GM12892 (cell line): ENCODE results near the gene TGFB2.

Experiments used
- POLR2A ChIP-seq: IDR thresholded peaks from 2 replicates; pipeline ENCODE4 v1.6.1; 2011; ENCODE audit warnings: low read depth, low read length, control low read depth
- POLR2AphosphoS5 ChIP-seq: IDR thresholded peaks from 2 replicates; pipeline ENCODE4 v1.6.1; 2011; ENCODE audit warnings: low read depth, low read length, control low read depth
- TAF1 ChIP-seq: IDR thresholded peaks from 2 replicates; pipeline ENCODE4 v1.6.1; 2011; ENCODE audit warnings: low read depth, mild to moderate bottlenecking, control low read depth, low read length, borderline replicate concordance

DNA sequence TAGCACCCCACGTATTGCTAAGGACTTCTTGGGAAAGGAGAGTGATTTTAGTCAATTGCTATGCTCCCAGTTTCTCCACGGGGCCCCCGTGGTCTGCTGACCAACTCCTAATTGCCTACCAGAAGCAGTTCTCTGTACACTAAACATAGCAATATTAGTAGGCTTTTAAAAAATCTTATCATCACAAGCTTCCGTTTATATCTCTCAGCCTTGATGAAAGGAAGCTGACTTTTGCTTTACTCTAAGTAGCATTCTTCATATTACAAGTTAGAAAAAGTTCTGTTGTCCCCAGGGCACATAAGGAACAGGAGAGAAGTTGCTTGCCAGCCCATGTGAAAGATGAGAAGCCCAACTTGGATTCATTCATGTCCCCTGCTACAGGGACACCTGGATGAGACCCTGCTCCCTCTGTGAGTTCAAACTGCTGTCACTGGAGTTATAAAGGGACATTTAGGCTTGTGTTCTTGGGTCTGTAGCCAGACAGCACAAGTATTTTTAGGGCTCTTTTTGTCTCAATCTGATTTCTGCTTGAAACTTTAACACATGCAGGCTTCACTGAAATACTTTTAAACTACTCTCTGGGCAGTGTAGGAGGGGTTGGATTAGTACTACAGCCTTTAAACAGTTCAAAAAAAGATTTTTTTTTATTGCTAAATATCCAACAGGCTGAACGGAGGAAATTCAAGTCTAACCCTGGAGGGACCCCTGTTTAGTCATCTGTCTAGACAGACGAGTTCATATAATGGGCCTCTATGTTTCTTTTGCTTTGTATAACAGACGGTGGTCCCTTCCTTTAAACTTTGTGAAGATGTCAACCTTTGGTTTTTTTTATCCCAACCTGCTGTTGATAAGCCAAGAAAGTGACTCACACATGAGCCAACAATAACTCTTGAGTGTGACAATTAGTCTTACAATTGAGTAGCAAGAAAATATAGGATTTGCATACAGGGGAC is 29.5 kb downstream of the TGFB2 start:
- TF ChIP-seq POLR2A = no peak
- TF ChIP-seq POLR2AphosphoS5 = no peak
- no peak for TF ChIP-seq TAF1
